HepG2 (cell line): Measurements from ENCODE around the gene MEX3C. TPM values are rescaled to one million over a fixed set of nuclear protein-coding genes. Genes with fewer than 3 reads are reported as not detected.

Experiments used
- ARNTL ChIP-seq: sonication (generic); formaldehyde crosslinking; IDR thresholded peaks from 2 replicates; pipeline ENCODE4 v1.4.0; 2020; ENCODE audit warnings: mild to moderate bottlenecking, missing genetic modification reagents
- ATF7-NPFF ChIP-seq: sonication (generic); formaldehyde crosslinking; IDR thresholded peaks from 2 replicates; pipeline ENCODE4 v1.8.1; 2023; ENCODE audit warnings: mild to moderate bottlenecking, low read depth, missing genetic modification reagents, moderate library complexity
- CREM ChIP-seq, 2 experiments: sonication (generic) in 1 of 2; formaldehyde crosslinking in 1 of 2; IDR thresholded peaks; 2 replicates each; pipeline versions ENCODE4 v1.4.0 to v1.6.1; 2016 to 2020; ENCODE audit warnings: antibody characterized with exemption in 1 of 2, mild to moderate bottlenecking in 1 of 2, missing genetic modification reagents in 1 of 2
- HDAC6 ChIP-seq: fragments of 200-600 bp; sonication (generic); IDR thresholded peaks from 2 replicates; pipeline ENCODE4 v1.7.0; 2017; ENCODE audit warnings: mild to moderate bottlenecking, antibody characterized with exemption, low read length, low read depth
- KLF9 ChIP-seq: IDR thresholded peaks from 2 replicates; pipeline ENCODE4 v1.6.1; 2016; ENCODE audit warnings: low read depth
- polyA plus RNA-seq, 8 experiments: library from polyadenylated mRNA; depleted of rRNA in 3 of 8; stranded (reverse) in 7 of 8; unstranded in 1 of 8; fragments of >200 nt; fragmentation: Illumina TruSeq in 4 of 8; extraction: Trizol in 4 of 8; gene quantifications; 2 replicates each; pipeline versions ENCODE4 v1.2.1 to v1.2.3, GENCODE V29; 2011 to 2016; ENCODE audit warnings: low read depth in 4 of 8, missing spikeins in 1 of 8, mixed read lengths in 1 of 8; ENCODE audit not compliant: insufficient read depth in 1 of 8
- total RNA-seq, 5 experiments: library from RNA; depleted of rRNA; stranded (reverse); fragments of >200 nt; fragmentation: Illumina TruSeq; extraction: Trizol; gene quantifications; 2 replicates each; pipeline ENCODE4 v1.2.3, GENCODE V29; 2016; ENCODE audit warnings: low read depth in 1 of 5
- TF ChIP-seq, protein P1 (sequence below): sonication (generic); formaldehyde crosslinking; IDR thresholded peaks from 2 replicates; pipeline ENCODE4 v1.9.0; 2022; ENCODE audit warnings: low read depth, missing genetic modification reagents
- TF ChIP-seq, protein P2 (sequence below): IDR thresholded peaks from 2 replicates; pipeline ENCODE4 v1.6.1; 2016; ENCODE audit warnings: missing compliant biosample characterization, missing genetic modification reagents, borderline replicate concordance
- TF ChIP-seq, protein P3 (sequence below): sonication (generic); formaldehyde crosslinking; IDR thresholded peaks from 2 replicates; pipeline ENCODE4 v1.5.1; 2020; ENCODE audit warnings: mild to moderate bottlenecking, missing genetic modification reagents, moderate library complexity
- TF ChIP-seq, protein P4 (sequence below), 2 experiments: sonication (generic) in 1 of 2; formaldehyde crosslinking in 1 of 2; IDR thresholded peaks; 2 replicates each; pipeline versions ENCODE4 v1.4.0 to v1.6.1; 2016 to 2020; ENCODE audit warnings: borderline replicate concordance in 1 of 2, low read depth in 1 of 2, mild to moderate bottlenecking in 1 of 2, missing genetic modification reagents in 1 of 2
- TF ChIP-seq, protein P5 (sequence below): sonication (generic); formaldehyde crosslinking; IDR thresholded peaks from 2 replicates; pipeline ENCODE4 v1.5.0; 2020; ENCODE audit warnings: missing genetic modification reagents

Gene MEX3C
- total and polyA plus RNA-seq, 2 of the 13 experiments (the other 11 are each of a cell fraction or from before 2014, with no cell fraction given) = 34.8 to 36.4 TPM

DNA sequence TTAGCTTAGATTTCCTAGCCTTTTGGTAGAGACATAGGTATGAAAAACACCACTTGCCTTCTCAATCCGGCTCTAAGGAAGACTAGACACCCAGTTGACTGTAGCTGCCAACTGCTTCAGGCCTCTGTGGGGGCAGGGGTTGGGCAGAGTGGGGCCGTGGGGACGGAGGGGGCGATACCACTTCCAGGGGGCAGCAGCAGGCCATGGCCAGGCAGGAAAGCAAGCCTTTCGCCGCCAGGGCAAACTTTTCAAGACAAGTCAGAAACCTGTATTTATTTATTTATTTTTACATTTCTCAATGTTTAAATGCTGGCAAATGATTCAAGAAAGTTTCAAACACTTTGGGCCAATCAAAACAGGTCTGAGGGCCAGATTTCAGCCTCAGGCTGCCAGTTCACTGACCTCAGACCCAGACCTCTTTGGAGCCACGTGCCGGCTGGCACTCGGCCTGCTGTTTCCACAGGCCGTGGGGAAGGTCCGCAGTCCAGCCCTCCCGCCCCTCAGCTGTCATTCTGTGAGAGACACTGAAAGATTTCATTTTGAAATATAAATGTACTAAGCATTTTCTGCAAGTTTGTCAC is 63.8 kb downstream of the MEX3C start (continued):
- TF ChIP-seq KLF9 (CRISPR knock-in tag) (no peak), ATF7-NPFF (CRISPR knock-in tag) (no peak), ARNTL (CRISPR knock-in tag) (peak; percentile 80), CREM (IDR thresholded peaks at IDR 0.05) (no peak), CREM (CRISPR knock-in tag; IDR thresholded peaks at IDR 0.05) (no peak), HDAC6 (no peak)
- TF ChIP-seq, protein P1, sequence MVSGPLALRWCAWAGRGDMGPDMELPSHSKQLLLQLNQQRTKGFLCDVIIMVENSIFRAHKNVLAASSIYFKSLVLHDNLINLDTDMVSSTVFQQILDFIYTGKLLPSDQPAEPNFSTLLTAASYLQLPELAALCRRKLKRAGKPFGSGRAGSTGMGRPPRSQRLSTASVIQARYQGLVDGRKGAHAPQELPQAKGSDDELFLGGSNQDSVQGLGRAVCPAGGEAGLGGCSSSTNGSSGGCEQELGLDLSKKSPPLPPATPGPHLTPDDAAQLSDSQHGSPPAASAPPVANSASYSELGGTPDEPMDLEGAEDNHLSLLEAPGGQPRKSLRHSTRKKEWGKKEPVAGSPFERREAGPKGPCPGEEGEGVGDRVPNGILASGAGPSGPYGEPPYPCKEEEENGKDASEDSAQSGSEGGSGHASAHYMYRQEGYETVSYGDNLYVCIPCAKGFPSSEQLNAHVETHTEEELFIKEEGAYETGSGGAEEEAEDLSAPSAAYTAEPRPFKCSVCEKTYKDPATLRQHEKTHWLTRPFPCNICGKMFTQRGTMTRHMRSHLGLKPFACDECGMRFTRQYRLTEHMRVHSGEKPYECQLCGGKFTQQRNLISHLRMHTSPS = peak; percentile 21; the same call in 1 of the 2 replicates
- TF ChIP-seq, protein P2, sequence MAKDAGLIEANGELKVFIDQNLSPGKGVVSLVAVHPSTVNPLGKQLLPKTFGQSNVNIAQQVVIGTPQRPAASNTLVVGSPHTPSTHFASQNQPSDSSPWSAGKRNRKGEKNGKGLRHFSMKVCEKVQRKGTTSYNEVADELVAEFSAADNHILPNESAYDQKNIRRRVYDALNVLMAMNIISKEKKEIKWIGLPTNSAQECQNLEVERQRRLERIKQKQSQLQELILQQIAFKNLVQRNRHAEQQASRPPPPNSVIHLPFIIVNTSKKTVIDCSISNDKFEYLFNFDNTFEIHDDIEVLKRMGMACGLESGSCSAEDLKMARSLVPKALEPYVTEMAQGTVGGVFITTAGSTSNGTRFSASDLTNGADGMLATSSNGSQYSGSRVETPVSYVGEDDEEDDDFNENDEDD (CRISPR knock-in tag) = peak; percentile 32; the same call in 1 of the 2 replicates
- TF ChIP-seq, protein P3, sequence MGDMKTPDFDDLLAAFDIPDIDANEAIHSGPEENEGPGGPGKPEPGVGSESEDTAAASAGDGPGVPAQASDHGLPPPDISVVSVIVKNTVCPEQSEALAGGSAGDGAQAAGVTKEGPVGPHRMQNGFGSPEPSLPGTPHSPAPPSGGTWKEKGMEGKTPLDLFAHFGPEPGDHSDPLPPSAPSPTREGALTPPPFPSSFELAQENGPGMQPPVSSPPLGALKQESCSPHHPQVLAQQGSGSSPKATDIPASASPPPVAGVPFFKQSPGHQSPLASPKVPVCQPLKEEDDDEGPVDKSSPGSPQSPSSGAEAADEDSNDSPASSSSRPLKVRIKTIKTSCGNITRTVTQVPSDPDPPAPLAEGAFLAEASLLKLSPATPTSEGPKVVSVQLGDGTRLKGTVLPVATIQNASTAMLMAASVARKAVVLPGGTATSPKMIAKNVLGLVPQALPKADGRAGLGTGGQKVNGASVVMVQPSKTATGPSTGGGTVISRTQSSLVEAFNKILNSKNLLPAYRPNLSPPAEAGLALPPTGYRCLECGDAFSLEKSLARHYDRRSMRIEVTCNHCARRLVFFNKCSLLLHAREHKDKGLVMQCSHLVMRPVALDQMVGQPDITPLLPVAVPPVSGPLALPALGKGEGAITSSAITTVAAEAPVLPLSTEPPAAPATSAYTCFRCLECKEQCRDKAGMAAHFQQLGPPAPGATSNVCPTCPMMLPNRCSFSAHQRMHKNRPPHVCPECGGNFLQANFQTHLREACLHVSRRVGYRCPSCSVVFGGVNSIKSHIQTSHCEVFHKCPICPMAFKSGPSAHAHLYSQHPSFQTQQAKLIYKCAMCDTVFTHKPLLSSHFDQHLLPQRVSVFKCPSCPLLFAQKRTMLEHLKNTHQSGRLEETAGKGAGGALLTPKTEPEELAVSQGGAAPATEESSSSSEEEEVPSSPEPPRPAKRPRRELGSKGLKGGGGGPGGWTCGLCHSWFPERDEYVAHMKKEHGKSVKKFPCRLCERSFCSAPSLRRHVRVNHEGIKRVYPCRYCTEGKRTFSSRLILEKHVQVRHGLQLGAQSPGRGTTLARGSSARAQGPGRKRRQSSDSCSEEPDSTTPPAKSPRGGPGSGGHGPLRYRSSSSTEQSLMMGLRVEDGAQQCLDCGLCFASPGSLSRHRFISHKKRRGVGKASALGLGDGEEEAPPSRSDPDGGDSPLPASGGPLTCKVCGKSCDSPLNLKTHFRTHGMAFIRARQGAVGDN (CRISPR knock-in tag) = peak; percentile 78
- TF ChIP-seq, protein P4, sequence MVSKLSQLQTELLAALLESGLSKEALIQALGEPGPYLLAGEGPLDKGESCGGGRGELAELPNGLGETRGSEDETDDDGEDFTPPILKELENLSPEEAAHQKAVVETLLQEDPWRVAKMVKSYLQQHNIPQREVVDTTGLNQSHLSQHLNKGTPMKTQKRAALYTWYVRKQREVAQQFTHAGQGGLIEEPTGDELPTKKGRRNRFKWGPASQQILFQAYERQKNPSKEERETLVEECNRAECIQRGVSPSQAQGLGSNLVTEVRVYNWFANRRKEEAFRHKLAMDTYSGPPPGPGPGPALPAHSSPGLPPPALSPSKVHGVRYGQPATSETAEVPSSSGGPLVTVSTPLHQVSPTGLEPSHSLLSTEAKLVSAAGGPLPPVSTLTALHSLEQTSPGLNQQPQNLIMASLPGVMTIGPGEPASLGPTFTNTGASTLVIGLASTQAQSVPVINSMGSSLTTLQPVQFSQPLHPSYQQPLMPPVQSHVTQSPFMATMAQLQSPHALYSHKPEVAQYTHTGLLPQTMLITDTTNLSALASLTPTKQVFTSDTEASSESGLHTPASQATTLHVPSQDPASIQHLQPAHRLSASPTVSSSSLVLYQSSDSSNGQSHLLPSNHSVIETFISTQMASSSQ (IDR thresholded peaks at IDR 0.05; ENCODE audit: low read depth) = 0 out of 2 replicates have a peak, but pooled peaks have one; percentile 23
- TF ChIP-seq, protein P4 (CRISPR knock-in tag; IDR thresholded peaks at IDR 0.05; ENCODE audit: borderline replicate concordance) = no peak
- TF ChIP-seq, protein P5, sequence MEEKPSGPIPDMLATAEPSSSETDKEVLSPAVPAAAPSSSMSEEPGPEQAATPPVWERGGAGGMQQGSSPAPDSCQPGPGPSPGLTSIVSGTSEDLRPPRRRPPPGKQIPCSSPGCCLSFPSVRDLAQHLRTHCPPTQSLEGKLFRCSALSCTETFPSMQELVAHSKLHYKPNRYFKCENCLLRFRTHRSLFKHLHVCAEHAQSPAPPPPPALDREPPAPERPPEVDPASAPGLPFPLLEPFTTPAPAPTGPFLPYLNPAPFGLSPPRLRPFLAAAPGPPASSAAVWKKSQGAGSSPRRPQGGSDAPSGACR (CRISPR knock-in tag) = peak; percentile 75; the same call in 1 of the 2 replicates
